Activated CD4-positive, alpha-beta memory T cell treated with anti-CD3 and anti-CD28 coated beads, Interleukin-2, amount 10 ng/mL, durations not matched to agents 7 days and 5 days (primary cell): ENCODE measurements around the gene SALL1. TPM values are rescaled to one million over a fixed set of nuclear protein-coding genes. Genes with fewer than 3 reads are reported as not detected.

Experiments
- CTCF ChIA-PET: fragments of 350-600 bp; sonication (Branson Sonifier 250); formaldehyde crosslinking; loops from one replicate; lab custom pipeline; 2021; ENCODE audit warnings: antibody characterized with exemption, inconsistent platforms; lab: Charles Lee
- POLR2A ChIA-PET: fragments of 350-600 bp; sonication (Branson Sonifier 250); formaldehyde crosslinking; loops from one replicate; lab custom pipeline; 2021; ENCODE audit warnings: antibody characterized with exemption; lab: Charles Lee
- DNase-seq: peaks from one replicate; pipeline ENCODE4 v3.0.0-alpha.2; 2020
- H3K27ac Mint-ChIP-seq: one replicate; pipeline ENCODE4 v1.8.0; 2021; ENCODE audit warnings: mild to moderate bottlenecking, mixed read lengths
- H3K27me3 Mint-ChIP-seq: one replicate; pipeline ENCODE4 v1.8.0; 2021; ENCODE audit warnings: mixed read lengths
- H3K36me3 Mint-ChIP-seq: one replicate; pipeline ENCODE4 v1.8.0; 2021; ENCODE audit warnings: low read depth, mixed read lengths
- H3K4me1 Mint-ChIP-seq: one replicate; pipeline ENCODE4 v1.8.0; 2021; ENCODE audit warnings: mixed read lengths
- H3K4me3 Mint-ChIP-seq: one replicate; pipeline ENCODE4 v1.8.0; 2021; ENCODE audit warnings: mild to moderate bottlenecking, mixed read lengths
- H3K9me3 Mint-ChIP-seq: one replicate; pipeline ENCODE4 v1.8.0; 2021; ENCODE audit warnings: mixed read lengths
- total RNA-seq, 2 experiments: library from RNA; stranded (reverse); gene quantifications; one replicate each; pipeline ENCODE4 v1.2.3, GENCODE V29; 2021

SALL1 gene
- total RNA-seq, 2 experiments from 2014 or later = not detected

GRCh38 chr16:51153577-51154031 lies 2.5 kb upstream of the SALL1 start:
- Mint-ChIP-seq H3K27ac (peak overlapping the region; percentile 49), H3K36me3 (peaks cover 9% of the 10 kb centered on the region), H3K27me3 (peaks cover 69% of the 10 kb centered on the region), H3K4me1 (peaks cover 6% of the 10 kb centered on the region), H3K4me3 (no peak overlapping the region), H3K9me3 (peaks cover 5% of the 10 kb centered on the region)
- POLR2A ChIA-PET = no interaction called here
- DNase-seq = no peak
- CTCF ChIA-PET = interaction anchor here (0.6 kb wide), 1 partner anchor 1038 kb away, joined by 3 read pairs; no protein-coding TSS in a partner anchor

- Mint-ChIP-seq H3K9me3 (peaks cover 5% of the 10 kb centered on the region), H3K27ac (peak overlapping the region; percentile 7), H3K4me1 (peaks cover 6% of the 10 kb centered on the region), H3K27me3 (peaks cover 73% of the 10 kb centered on the region), H3K4me3 (no peak overlapping the region), H3K36me3 (peaks cover 9% of the 10 kb centered on the region)
- DNase-seq = no peak
- CTCF ChIA-PET = no interaction called here
- POLR2A ChIA-PET = no interaction called here
Observed at GRCh38 chr16:51152691-51153576, 1.9 kb upstream of the SALL1 start.

DNA sequence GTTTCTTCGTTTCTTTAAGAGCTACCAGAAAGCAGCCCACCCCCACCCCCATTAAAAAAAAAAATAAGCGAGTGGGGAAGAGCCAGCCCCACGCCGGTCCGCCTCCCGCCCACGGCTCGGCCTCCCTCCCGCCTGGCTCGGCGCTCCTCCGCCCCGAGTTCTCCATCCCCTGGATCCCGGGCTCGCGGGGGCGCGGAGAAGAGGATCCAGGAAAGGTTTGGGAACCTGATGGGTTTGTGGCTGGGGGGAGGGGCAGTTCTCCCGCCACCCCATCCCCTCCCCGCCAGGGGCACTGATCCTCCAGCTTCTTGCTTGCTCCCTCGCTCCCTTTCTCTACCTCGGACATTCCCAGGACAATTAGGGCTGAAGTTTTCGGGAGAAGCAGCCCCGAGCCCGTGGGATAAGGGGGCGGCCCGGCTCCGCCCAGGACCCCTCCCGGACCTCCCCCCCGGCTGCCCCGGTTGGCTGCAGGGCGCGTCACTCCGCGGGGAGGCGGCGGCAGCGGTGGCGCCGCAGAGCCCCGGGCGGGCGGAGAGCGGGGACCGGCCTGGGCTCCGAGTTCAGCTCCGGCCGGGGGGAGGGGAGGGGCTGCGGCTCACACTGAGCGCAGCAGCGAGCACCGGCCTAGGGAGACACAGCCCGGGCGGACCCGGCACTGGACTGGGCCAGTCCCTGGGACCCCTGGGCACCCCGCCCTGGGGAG lies 1.0 kb upstream of the SALL1 start:
- Mint-ChIP-seq H3K4me1 (peaks cover 6% of the 10 kb centered on the region), H3K27ac (no peak overlapping the region), H3K9me3 (peaks cover 5% of the 10 kb centered on the region), H3K36me3 (peaks cover 9% of the 10 kb centered on the region), H3K4me3 (no peak overlapping the region), H3K27me3 (peaks cover 71% of the 10 kb centered on the region)
- CTCF ChIA-PET = no interaction called here
- POLR2A ChIA-PET = no interaction called here
- no peak for DNase-seq

DNA sequence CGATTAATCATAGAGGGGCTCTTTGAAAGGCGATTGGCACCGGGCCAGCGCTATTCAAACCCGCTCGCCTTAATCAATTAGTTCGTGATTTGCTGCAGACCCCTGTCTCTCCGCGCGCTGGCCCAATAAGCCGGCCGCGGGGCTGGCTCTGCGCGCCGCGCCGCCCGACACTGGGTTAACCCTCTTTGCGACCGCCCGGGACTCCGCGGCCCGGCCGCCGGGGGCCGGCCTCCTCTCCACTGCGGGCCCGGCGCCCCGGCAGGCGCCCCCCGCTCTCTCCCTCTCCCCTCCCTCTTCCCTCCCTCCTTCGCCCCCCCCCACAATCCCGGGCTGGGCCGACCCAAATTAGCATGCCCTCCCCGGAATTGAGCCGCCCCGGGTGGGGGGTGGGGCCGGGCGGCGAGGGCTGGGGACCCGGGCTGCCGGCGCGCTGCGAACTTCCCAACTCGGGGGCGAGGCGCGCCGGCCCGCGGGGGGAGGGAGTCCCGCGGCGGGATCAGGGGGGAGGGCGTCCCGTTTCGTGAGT lies 428 bp upstream of the SALL1 start:
- Mint-ChIP-seq H3K27me3 (peaks cover 70% of the 10 kb centered on the region), H3K4me3 (no peak overlapping the region), H3K27ac (no peak overlapping the region), H3K9me3 (peaks cover 5% of the 10 kb centered on the region), H3K36me3 (peaks cover 9% of the 10 kb centered on the region), H3K4me1 (peaks cover 6% of the 10 kb centered on the region)
- ChIA-PET CTCF (no interaction called here), POLR2A (no interaction called here)
- DNase-seq = no peak

DNA sequence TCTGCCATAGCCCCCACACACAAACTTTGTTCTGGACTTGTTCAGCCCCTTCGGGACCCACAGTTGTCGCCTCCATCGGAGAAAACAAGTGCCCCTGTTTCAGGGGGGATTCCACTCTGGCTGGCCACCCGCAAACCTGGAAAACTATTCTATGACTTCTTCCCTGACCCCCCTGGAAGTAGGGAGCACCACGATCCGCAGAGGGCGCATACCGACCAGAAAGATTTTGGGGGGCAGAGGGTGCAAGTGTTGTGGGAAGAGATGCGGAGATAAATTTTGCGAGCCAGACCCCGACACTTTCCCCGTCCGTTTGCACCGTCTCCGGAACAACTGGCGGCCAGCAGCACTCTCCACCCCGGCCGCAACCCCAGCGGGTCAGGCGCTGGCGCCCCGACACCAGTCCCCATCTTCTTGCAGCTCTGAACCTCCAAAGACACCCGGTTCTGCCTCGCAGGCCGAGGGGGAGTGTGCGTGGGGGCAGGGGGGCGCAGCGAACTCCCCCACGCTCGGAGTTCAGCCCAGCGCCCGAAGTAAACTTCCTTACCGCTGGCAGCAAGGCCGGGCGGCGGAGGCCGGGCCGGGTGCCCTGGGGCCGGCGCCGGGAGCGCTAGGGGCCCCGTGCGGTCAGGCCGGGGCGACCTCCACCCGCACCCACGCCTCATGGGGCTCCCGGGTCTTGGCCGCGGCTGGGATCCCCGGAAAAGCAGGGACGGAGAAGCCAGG lies 744 bp downstream of the SALL1 start:
- Mint-ChIP-seq H3K9me3 (peaks cover 5% of the 10 kb centered on the region), H3K27me3 (peaks cover 70% of the 10 kb centered on the region), H3K27ac (no peak overlapping the region), H3K36me3 (peaks cover 9% of the 10 kb centered on the region), H3K4me3 (no peak overlapping the region), H3K4me1 (peaks cover 6% of the 10 kb centered on the region)
- POLR2A ChIA-PET = no interaction called here
- DNase-seq = no peak
- CTCF ChIA-PET = no interaction called here

DNA sequence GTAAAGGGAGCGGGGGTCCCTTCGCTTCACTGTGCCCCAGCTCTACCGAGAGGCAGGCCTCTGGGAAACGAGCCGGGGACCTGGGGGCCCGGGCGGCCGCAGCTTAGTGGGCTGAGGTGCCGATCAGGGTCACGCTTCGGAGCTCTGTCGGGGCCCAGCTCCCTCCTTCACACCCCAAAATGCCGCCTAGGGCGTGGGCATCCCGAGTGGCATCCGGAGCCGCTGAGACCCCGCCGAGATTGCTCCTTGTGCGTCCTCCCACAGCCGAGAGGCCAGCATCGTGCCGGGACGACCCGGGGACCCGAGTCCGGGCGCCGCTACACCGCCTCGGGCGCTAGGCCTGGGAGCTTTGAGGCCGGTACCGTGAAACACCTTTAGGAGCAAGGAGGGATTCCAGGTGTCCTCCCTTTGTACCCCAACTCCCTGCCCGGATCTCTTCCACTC lies 1.3 kb downstream of the SALL1 start:
- H3K27me3 Mint-ChIP-seq = peaks cover 67% of the 10 kb centered on the region
- no peak overlapping the region for H3K27ac Mint-ChIP-seq
- peaks cover 6% of the 10 kb centered on the region for H3K4me1 Mint-ChIP-seq
- POLR2A ChIA-PET = no interaction called here
- H3K4me3 Mint-ChIP-seq = no peak overlapping the region
- CTCF ChIA-PET = no interaction called here
- peaks cover 9% of the 10 kb centered on the region for H3K36me3 Mint-ChIP-seq
- peaks cover 5% of the 10 kb centered on the region for H3K9me3 Mint-ChIP-seq
- no peak for DNase-seq

- H3K4me1 Mint-ChIP-seq = peaks cover 6% of the 10 kb centered on the region
- H3K36me3 Mint-ChIP-seq = peaks cover 9% of the 10 kb centered on the region
- peaks cover 5% of the 10 kb centered on the region for H3K9me3 Mint-ChIP-seq
- H3K27ac Mint-ChIP-seq = no peak overlapping the region
- peaks cover 63% of the 10 kb centered on the region for H3K27me3 Mint-ChIP-seq
- no peak for DNase-seq
- ChIA-PET CTCF (no interaction called here), POLR2A (no interaction called here)
- H3K4me3 Mint-ChIP-seq = no peak overlapping the region
Observed at GRCh38 chr16:51149251-51149661, 1.8 kb downstream of the SALL1 start.

DNA sequence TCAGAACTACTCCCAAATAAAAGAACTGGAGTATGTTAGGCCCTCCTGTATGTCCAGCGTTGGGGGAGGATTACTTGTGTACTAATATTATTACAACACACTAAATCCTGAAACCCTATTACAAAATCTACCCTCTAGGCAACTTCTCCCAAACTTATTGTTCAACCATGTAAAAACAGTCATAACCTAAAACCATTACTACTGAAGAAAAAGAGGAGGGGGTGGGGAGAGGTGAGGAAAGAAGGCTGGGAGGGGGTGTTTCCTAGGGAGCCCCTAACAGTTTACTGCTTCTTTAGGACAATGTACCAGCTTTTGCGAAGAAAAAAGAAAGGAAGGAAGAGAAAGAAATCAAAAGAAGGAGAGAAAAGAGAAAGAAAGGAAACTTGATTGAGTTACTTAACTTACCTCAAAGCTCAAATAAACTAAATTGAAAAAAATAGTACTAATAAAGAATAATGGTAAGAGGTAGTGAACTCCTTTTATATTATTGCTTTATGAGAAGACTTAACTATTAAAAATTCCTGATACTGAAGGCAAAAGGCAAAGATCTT lies 2.3 kb downstream of the SALL1 start:
- no peak overlapping the region for H3K27ac Mint-ChIP-seq
- POLR2A ChIA-PET = no interaction called here
- H3K9me3 Mint-ChIP-seq = peaks cover 5% of the 10 kb centered on the region
- peaks cover 58% of the 10 kb centered on the region for H3K27me3 Mint-ChIP-seq
- DNase-seq = no peak
- H3K36me3 Mint-ChIP-seq = peaks cover 9% of the 10 kb centered on the region
- CTCF ChIA-PET = no interaction called here
- H3K4me1 Mint-ChIP-seq = peaks cover 6% of the 10 kb centered on the region
- no peak overlapping the region for H3K4me3 Mint-ChIP-seq

GRCh38 chr16:51147776-51148677 lies 3.0 kb downstream of the SALL1 start:
- Mint-ChIP-seq H3K27ac (no peak overlapping the region), H3K9me3 (no peaks in the 10 kb centered on the region), H3K27me3 (peaks cover 51% of the 10 kb centered on the region), H3K4me3 (no peak overlapping the region), H3K4me1 (peaks cover 2% of the 10 kb centered on the region), H3K36me3 (peaks cover 4% of the 10 kb centered on the region)
- DNase-seq = no peak
- ChIA-PET POLR2A (no interaction called here), CTCF (no interaction called here)

- H3K4me3 Mint-ChIP-seq = no peak overlapping the region
- no peak overlapping the region for H3K27ac Mint-ChIP-seq
- no peaks in the 10 kb centered on the region for H3K9me3 Mint-ChIP-seq
- POLR2A ChIA-PET = no interaction called here
- H3K4me1 Mint-ChIP-seq = no peaks in the 10 kb centered on the region
- H3K36me3 Mint-ChIP-seq = no peaks in the 10 kb centered on the region
- no peak for DNase-seq
- peaks cover 47% of the 10 kb centered on the region for H3K27me3 Mint-ChIP-seq
- CTCF ChIA-PET = no interaction called here
Observed at GRCh38 chr16:51146256-51146924, 4.7 kb downstream of the SALL1 start.

- ChIA-PET CTCF (no interaction called here), POLR2A (no interaction called here)
- no peak overlapping the region for H3K27ac Mint-ChIP-seq
- no peaks in the 10 kb centered on the region for H3K36me3 Mint-ChIP-seq
- peaks cover 33% of the 10 kb centered on the region for H3K27me3 Mint-ChIP-seq
- no peaks in the 10 kb centered on the region for H3K4me1 Mint-ChIP-seq
- H3K9me3 Mint-ChIP-seq = no peaks in the 10 kb centered on the region
- DNase-seq = no peak
- no peak overlapping the region for H3K4me3 Mint-ChIP-seq
Observed at GRCh38 chr16:51144203-51144602, 6.9 kb downstream of the SALL1 start.
